ENCODE data around the gene ADSL. TPM values are rescaled to one million over a fixed set of nuclear protein-coding genes. Genes with fewer than 3 reads are reported as not detected.

ADSL gene
- polyA plus RNA-seq, 1 of the 3 experiments (the other 2 are of a cell fraction): 79.7 TPM

GRCh38 chr22:40368836-40369235 lies 22.5 kb downstream of the ADSL start:
- H3K27ac ChIP-seq (ENCODE audit: low read depth in 2 of 2, low read length in 1 of 2): no peak overlapping the region
- no peak for DNase-seq
- peaks cover 14% of the 10 kb centered on the region for H3K79me2 ChIP-seq (ENCODE audit: insufficient read depth)
- ChIA-PET POLR2A (no interaction called here), CTCF (no interaction called here)
- H3K9me2 ChIP-seq: no peaks in the 10 kb centered on the region
- no peak overlapping the region for H3K9ac ChIP-seq
- no peaks in the 10 kb centered on the region for H3K9me3 ChIP-seq
- no peak overlapping the region for H2AFZ ChIP-seq (ENCODE audit: low read depth)
- peaks cover 3% of the 10 kb centered on the region for H3F3A ChIP-seq (replicated peaks; ENCODE audit: insufficient read depth)
- H4K20me1 ChIP-seq (ENCODE audit: insufficient read depth): no peaks in the 10 kb centered on the region
- H3K4me2 ChIP-seq: no peak overlapping the region
- H3K27me3 ChIP-seq (ENCODE audit: insufficient read depth): no peaks in the 10 kb centered on the region
- TF ChIP-seq CTCF (IDR thresholded peaks at IDR 0.05): no peak
- TF ChIP-seq TEAD4 (IDR thresholded peaks at IDR 0.05; ENCODE audit: borderline replicate concordance, insufficient read depth): no peak
- no peak for TF ChIP-seq RXRA (IDR thresholded peaks at IDR 0.05; ENCODE audit: borderline replicate concordance, low read depth)
- TF ChIP-seq USF2 (IDR thresholded peaks at IDR 0.05; ENCODE audit: borderline replicate concordance, low read depth, low read length): no peak
- no peak for TF ChIP-seq FOSL2 (IDR thresholded peaks at IDR 0.05; ENCODE audit: borderline replicate concordance, low read depth)
- WGBS (ENCODE audit: low lambda C conversion rate): 95% methylated on average over 3 of the region's 3 CpGs
- peaks cover 8 to 27% of the 10 kb centered on the region in 2 experiments for H3K36me3 ChIP-seq (replicated peaks in 1 of 2; ENCODE audit: control insufficient read depth in 1 of 2, insufficient read depth in 2 of 2, low read length in 1 of 2)
- peaks cover 3 to 4% of the 10 kb centered on the region in 2 experiments; a peak in 3 of 4 replicates for H3K4me1 ChIP-seq (ENCODE audit: control insufficient read depth in 1 of 2, insufficient read depth in 2 of 2, low read depth in 1 of 2, low read length in 1 of 2)
- no peak overlapping the region for H3K4me3 ChIP-seq (ENCODE audit: low read depth in 2 of 2, low read length in 1 of 2)

- no peaks in the 10 kb centered on the region for H3K27me3 ChIP-seq (ENCODE audit: insufficient read depth)
- peaks cover 3% of the 10 kb centered on the region for H3F3A ChIP-seq (replicated peaks; ENCODE audit: insufficient read depth)
- H3K27ac ChIP-seq (ENCODE audit: low read depth in 2 of 2, low read length in 1 of 2): no peak overlapping the region
- H3K9me2 ChIP-seq: no peaks in the 10 kb centered on the region
- no peak overlapping the region for H3K9ac ChIP-seq
- peaks cover 4 to 6% of the 10 kb centered on the region in 2 experiments; a peak in 3 of 4 replicates for H3K4me1 ChIP-seq (ENCODE audit: control insufficient read depth in 1 of 2, insufficient read depth in 2 of 2, low read depth in 1 of 2, low read length in 1 of 2)
- ChIA-PET POLR2A (no interaction called here), CTCF (interaction anchor here (0.9 kb wide), 1 partner anchor 271 kb away, joined by 3 read pairs; no protein-coding TSS in a partner anchor)
- no peaks in the 10 kb centered on the region for H3K9me3 ChIP-seq
- no peak overlapping the region for H2AFZ ChIP-seq (ENCODE audit: low read depth)
- DNase-seq: no peak
- H3K36me3 ChIP-seq (replicated peaks in 1 of 2; ENCODE audit: control insufficient read depth in 1 of 2, insufficient read depth in 2 of 2, low read length in 1 of 2): no peaks in the 10 kb centered on the region
- 92% methylated on average over 4 of the region's 8 CpGs for WGBS (ENCODE audit: low lambda C conversion rate)
- TF ChIP-seq GATA2 (CRISPR knock-in tag; IDR thresholded peaks at IDR 0.05): no peak
- H3K4me3 ChIP-seq (ENCODE audit: low read depth in 2 of 2, low read length in 1 of 2): no peak overlapping the region
- H3K79me2 ChIP-seq (ENCODE audit: insufficient read depth): peaks cover 19% of the 10 kb centered on the region
- H4K20me1 ChIP-seq (ENCODE audit: insufficient read depth): no peaks in the 10 kb centered on the region
- H3K4me2 ChIP-seq: no peak overlapping the region
Measured at GRCh38 chr22:40374567-40374966, 28.3 kb downstream of the ADSL start.

GRCh38 chr22:40376149-40376548 lies 29.8 kb downstream of the ADSL start:
- Histone ChIP-seq H3K79me2 (ENCODE audit: insufficient read depth) (peaks cover 21% of the 10 kb centered on the region), H3F3A (replicated peaks; ENCODE audit: insufficient read depth) (no peaks in the 10 kb centered on the region), H3K27ac (ENCODE audit: low read depth in 2 of 2, low read length in 1 of 2) (no peak overlapping the region), H3K9me3 (no peaks in the 10 kb centered on the region), H3K4me2 (no peak overlapping the region), H3K27me3 (ENCODE audit: insufficient read depth) (no peaks in the 10 kb centered on the region), H2AFZ (ENCODE audit: low read depth) (no peak overlapping the region), H3K36me3 (replicated peaks in 1 of 2; ENCODE audit: control insufficient read depth in 1 of 2, insufficient read depth in 2 of 2, low read length in 1 of 2) (no peaks in the 10 kb centered on the region), H3K4me1 (ENCODE audit: control insufficient read depth in 1 of 2, insufficient read depth in 2 of 2, low read depth in 1 of 2, low read length in 1 of 2) (peaks cover 4 to 6% of the 10 kb centered on the region in 2 experiments; a peak in 3 of 4 replicates), H3K9me2 (no peaks in the 10 kb centered on the region), H3K9ac (no peak overlapping the region), H3K4me3 (ENCODE audit: low read depth in 2 of 2, low read length in 1 of 2) (no peak overlapping the region), H4K20me1 (ENCODE audit: insufficient read depth) (no peaks in the 10 kb centered on the region)
- DNase-seq: no peak
- 93% methylated on average over 5 of the region's 5 CpGs for WGBS (ENCODE audit: low lambda C conversion rate)
- CTCF ChIA-PET: interaction anchor here (1.4 kb wide), 1 partner anchor 61 kb away, joined by 3 read pairs; no protein-coding TSS in a partner anchor
- POLR2A ChIA-PET: no interaction called here
- no peak for TF ChIP-seq TCF12 (IDR thresholded peaks at IDR 0.05)
- TF ChIP-seq RCOR1 (IDR thresholded peaks at IDR 0.05; ENCODE audit: low read length): no peak
- no peak for TF ChIP-seq FOSL2 (IDR thresholded peaks at IDR 0.05; ENCODE audit: borderline replicate concordance, low read depth)
- no peak for TF ChIP-seq CHD2 (IDR thresholded peaks at IDR 0.05; ENCODE audit: low read length, partially characterized antibody)

Measured in SK-N-SH (cell line).